Ascending aorta (tissue), 2 donors: ENCODE measurements around the gene ASPSCR1. TPM values are rescaled to one million over a fixed set of nuclear protein-coding genes. Genes with fewer than 3 reads are reported as not detected.

Experiments
- DNase-seq, 2 donors: peaks; one replicate each; pipeline ENCODE4 v3.0.0-alpha.2; 2019; ENCODE audit warnings: low spot score in 2 of 2
- H3K27ac ChIP-seq, 2 donors: fragments of 200-600 bp; sonication (generic); one replicate each; pipeline ENCODE4 v1.5.1; 2016 to 2017; ENCODE audit warnings: mild to moderate bottlenecking in 1 of 2
- H3K27me3 ChIP-seq: fragments of 200-600 bp; sonication (generic); one replicate; pipeline ENCODE4 v1.5.1; 2017
- H3K36me3 ChIP-seq, 2 donors: fragments of 200-600 bp; sonication (generic); one replicate each; pipeline ENCODE4 v1.5.1; 2016
- H3K4me1 ChIP-seq, 2 donors: fragments of 200-600 bp; sonication (generic); one replicate each; pipeline ENCODE4 v1.5.1; 2016 to 2017; ENCODE audit warnings: mild to moderate bottlenecking in 1 of 2
- H3K4me3 ChIP-seq, 2 donors: fragments of 200-600 bp; sonication (generic); one replicate each; pipeline ENCODE4 v1.5.1; 2016 to 2017; ENCODE audit warnings: mild to moderate bottlenecking in 1 of 2
- H3K9me3 ChIP-seq, 2 donors: fragments of 200-600 bp; sonication (generic); one replicate each; pipeline ENCODE4 v1.5.1; 2016
- CTCF ChIP-seq, 3 experiments: fragments of 200-600 bp in 2 of 3; fragments of 450-650 bp in 1 of 3; sonication (generic) in 2 of 3; IDR thresholded peaks; one replicate each; pipeline ENCODE4 v1.5.1; 2016 to 2019; ENCODE audit warnings: antibody characterized with exemption in 3 of 3, mild to moderate bottlenecking in 1 of 3, moderate library complexity in 1 of 3
- intact Hi-C: fragments of 100-400 bp; cut with DNase I; formaldehyde crosslinking; loops from one replicate; pipeline ENCODE4 v1.15.1; 2023
- total RNA-seq: library from RNA; depleted of rRNA; stranded (reverse); fragments of >200 nt; gene quantifications from one replicate; pipeline ENCODE4 v1.1.0, GENCODE V29; 2016

Gene ASPSCR1
- total RNA-seq, 1 donor from 2014 or later = 45.1 TPM

DNA sequence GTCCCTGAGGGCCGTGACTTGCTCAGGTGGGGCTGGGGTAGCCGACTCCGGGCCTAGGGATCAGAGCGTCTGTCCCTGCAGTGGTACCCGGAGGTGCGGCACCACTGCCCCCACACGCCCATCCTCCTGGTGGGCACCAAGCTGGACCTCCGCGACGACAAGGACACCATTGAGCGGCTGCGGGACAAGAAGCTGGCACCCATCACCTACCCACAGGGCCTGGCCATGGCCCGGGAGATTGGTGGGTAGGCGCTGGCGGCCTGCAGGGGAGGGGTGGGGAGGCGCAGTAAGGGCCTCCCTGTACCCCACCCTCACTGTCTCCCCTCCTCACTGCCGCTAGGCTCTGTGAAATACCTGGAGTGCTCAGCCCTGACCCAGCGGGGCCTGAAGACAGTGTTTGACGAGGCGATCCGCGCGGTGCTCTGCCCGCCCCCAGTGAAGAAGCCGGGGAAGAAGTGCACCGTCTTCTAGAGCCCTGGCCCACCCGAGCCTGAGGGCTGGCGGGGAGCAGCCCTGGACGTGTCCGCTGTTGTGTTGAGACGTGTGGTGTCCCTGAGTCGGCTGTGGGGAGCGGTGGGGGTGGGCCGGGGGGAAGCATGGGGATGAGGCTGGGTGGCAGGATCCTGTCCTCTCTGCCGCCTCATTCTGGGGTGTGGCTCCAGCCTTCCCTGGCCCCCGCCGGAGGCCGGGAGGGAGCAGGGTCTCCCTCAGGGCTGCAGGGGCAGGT lies 56.1 kb downstream of the ASPSCR1 start:
- peaks cover 21 to 34% of the 10 kb centered on the region in 2 donors for H3K4me1 ChIP-seq
- peaks cover 8% of the 10 kb centered on the region for H3K27me3 ChIP-seq
- no peak overlapping the region for H3K27ac ChIP-seq
- intact Hi-C loops = no loop called here
- DNase-seq = no peak
- no peak overlapping the region for H3K4me3 ChIP-seq
- H3K9me3 ChIP-seq = no peaks in the 10 kb centered on the region
- no peaks in the 10 kb centered on the region for H3K36me3 ChIP-seq
- TF ChIP-seq CTCF (IDR thresholded peaks at IDR 0.05) = no peak

DNA sequence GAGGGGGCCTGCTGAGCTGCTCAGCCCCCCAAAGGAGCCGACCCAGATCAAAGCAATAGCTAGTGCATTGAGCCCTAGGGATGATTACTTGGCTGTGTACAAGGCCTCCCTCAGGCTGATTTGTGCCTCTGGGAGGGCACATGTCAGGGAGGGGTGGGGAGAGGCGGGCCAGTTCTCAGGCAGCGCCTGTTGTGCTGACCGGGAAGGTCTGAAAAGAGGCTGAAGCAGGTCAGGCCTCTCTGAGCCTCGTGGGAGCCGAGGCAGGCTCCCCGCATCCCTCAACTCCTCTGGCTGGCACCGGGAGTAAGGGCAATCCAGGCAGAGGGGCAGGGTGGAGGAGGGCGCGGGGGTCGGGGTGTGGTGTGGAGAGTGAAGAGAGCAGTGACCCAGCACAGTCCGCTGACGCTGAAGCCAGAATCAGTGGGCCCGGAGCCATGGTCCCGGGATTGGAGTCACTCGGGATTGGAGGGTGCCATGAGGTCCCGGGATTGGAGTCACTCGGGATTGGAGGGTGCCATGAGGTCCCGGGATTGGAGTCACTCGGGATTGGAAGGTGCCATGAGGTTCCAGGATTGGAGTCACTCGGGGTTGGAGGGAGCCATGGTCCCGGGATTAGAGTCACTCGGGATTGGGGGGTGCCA lies 57.1 kb downstream of the ASPSCR1 start:
- H3K9me3 ChIP-seq = no peaks in the 10 kb centered on the region
- H3K36me3 ChIP-seq = no peaks in the 10 kb centered on the region
- intact Hi-C loops = no loop called here
- H3K27ac ChIP-seq = no peak overlapping the region
- peaks cover 21 to 34% of the 10 kb centered on the region in 2 donors for H3K4me1 ChIP-seq
- TF ChIP-seq CTCF (IDR thresholded peaks at IDR 0.05) = no peak
- peaks cover 8% of the 10 kb centered on the region for H3K27me3 ChIP-seq
- H3K4me3 ChIP-seq = no peak overlapping the region
- DNase-seq = no peak

- Histone ChIP-seq H3K4me3 (no peak overlapping the region), H3K27ac (no peak overlapping the region), H3K9me3 (no peaks in the 10 kb centered on the region), H3K27me3 (peaks cover 8% of the 10 kb centered on the region), H3K36me3 (no peaks in the 10 kb centered on the region), H3K4me1 (peaks cover 17 to 28% of the 10 kb centered on the region in 2 donors)
- no peak for DNase-seq
- intact Hi-C loops = no loop called here
- no peak for TF ChIP-seq CTCF (IDR thresholded peaks at IDR 0.05)
Measured at GRCh38 chr17:82035488-82035887, 58.1 kb downstream of the ASPSCR1 start.

GRCh38 chr17:82035956-82036633 lies 58.7 kb downstream of the ASPSCR1 start:
- Histone ChIP-seq H3K36me3 (no peaks in the 10 kb centered on the region), H3K4me1 (peaks cover 15 to 22% of the 10 kb centered on the region in 2 donors), H3K9me3 (no peaks in the 10 kb centered on the region), H3K27me3 (peaks cover 8% of the 10 kb centered on the region), H3K4me3 (peak overlapping the region; percentile 72 to 75), H3K27ac (peak overlapping the region; percentile 83 to 93)
- no peak for TF ChIP-seq CTCF (IDR thresholded peaks at IDR 0.05)
- intact Hi-C loops = no loop called here
- no peak for DNase-seq

- Histone ChIP-seq H3K36me3 (no peaks in the 10 kb centered on the region), H3K4me3 (peak overlapping the region; percentile 72 to 75), H3K4me1 (peaks cover 15 to 20% of the 10 kb centered on the region in 2 donors), H3K27me3 (peaks cover 8% of the 10 kb centered on the region), H3K9me3 (no peaks in the 10 kb centered on the region), H3K27ac (peak overlapping the region; percentile 83 to 93)
- no peak for TF ChIP-seq CTCF (IDR thresholded peaks at IDR 0.05)
- DNase-seq = no peak
- intact Hi-C loops = loop anchor here (1.0 kb wide), 2 partner anchors 13 to 62 kb away; partner anchors contain the start of genes FASN and LRRC45
Measured at GRCh38 chr17:82036634-82037091, 59.2 kb downstream of the ASPSCR1 start.
